ENCODE measurements around the gene CCDC200. TPM values are rescaled to one million over a fixed set of nuclear protein-coding genes. Genes with fewer than 3 reads are reported as not detected.

The CCDC200 gene
- total and polyA plus RNA-seq, 2 of the 13 experiments (the other 11 are each of a cell fraction or from before 2014, with no cell fraction given) = not detected

DNA sequence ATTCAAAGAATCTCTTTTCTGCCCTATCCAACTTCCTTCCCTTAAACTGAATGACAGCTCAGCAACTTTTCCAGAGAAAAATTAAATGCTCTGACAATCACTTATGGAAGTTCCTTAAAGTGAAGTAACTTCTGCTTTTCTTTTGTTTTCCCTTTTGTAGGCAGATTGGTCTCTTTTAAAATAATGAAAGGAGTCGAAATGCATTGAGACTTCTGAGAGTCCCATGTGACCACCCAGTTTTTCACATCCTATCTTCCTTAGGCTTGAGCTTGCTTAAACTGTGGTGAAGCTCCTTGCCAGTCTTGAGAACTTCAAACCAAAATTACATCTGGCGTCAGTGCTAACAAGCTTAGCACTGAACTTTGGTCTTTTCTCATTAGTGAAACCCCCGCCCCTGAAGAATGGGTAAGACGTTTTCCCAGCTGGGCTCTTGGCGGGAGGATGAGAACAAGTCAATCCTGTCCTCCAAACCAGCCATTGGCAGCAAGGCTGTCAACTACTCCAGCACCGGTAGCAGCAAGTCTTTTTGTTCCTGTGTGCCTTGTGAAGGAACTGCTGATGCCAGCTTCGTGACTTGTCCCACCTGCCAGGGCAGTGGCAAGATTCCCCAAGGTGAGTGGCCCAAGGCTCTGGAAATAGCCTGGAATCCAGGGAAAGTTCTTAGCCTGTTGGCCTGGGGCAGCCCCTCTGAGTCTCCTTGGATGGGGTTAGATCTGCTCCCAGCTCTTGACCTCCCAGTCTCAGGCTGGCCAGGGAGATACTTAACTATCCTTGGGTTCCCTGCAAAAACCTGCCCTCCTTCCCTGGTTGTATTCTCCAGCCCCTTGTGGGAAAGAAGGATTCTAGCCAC lies 15.6 kb downstream of the CCDC200 start (continued):
- TF ChIP-seq, protein P1, sequence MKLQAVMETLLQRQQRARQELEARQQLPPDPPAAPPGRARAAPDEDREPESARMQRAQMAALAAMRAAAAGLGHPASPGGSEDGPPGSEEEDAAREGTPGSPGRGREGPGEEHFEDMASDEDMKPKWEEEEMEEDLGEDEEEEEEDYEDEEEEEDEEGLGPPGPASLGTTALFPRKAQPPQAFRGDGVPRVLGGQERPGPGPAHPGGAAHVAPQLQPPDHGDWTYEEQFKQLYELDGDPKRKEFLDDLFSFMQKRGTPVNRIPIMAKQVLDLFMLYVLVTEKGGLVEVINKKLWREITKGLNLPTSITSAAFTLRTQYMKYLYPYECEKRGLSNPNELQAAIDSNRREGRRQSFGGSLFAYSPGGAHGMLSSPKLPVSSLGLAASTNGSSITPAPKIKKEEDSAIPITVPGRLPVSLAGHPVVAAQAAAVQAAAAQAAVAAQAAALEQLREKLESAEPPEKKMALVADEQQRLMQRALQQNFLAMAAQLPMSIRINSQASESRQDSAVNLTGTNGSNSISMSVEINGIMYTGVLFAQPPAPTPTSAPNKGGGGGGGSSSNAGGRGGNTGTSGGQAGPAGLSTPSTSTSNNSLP (IDR thresholded peaks at IDR 0.05; ENCODE audit: low read depth, low read length) = no peak
- TF ChIP-seq, protein P2, sequence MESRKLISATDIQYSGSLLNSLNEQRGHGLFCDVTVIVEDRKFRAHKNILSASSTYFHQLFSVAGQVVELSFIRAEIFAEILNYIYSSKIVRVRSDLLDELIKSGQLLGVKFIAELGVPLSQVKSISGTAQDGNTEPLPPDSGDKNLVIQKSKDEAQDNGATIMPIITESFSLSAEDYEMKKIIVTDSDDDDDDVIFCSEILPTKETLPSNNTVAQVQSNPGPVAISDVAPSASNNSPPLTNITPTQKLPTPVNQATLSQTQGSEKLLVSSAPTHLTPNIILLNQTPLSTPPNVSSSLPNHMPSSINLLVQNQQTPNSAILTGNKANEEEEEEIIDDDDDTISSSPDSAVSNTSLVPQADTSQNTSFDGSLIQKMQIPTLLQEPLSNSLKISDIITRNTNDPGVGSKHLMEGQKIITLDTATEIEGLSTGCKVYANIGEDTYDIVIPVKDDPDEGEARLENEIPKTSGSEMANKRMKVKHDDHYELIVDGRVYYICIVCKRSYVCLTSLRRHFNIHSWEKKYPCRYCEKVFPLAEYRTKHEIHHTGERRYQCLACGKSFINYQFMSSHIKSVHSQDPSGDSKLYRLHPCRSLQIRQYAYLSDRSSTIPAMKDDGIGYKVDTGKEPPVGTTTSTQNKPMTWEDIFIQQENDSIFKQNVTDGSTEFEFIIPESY (CRISPR knock-in tag; IDR thresholded peaks at IDR 0.05) = peak; percentile 62
- TF ChIP-seq, protein P3, sequence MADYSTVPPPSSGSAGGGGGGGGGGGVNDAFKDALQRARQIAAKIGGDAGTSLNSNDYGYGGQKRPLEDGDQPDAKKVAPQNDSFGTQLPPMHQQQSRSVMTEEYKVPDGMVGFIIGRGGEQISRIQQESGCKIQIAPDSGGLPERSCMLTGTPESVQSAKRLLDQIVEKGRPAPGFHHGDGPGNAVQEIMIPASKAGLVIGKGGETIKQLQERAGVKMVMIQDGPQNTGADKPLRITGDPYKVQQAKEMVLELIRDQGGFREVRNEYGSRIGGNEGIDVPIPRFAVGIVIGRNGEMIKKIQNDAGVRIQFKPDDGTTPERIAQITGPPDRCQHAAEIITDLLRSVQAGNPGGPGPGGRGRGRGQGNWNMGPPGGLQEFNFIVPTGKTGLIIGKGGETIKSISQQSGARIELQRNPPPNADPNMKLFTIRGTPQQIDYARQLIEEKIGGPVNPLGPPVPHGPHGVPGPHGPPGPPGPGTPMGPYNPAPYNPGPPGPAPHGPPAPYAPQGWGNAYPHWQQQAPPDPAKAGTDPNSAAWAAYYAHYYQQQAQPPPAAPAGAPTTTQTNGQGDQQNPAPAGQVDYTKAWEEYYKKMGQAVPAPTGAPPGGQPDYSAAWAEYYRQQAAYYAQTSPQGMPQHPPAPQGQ (CRISPR knock-in tag; IDR thresholded peaks at IDR 0.05; ENCODE audit: borderline replicate concordance) = 0 out of 2 replicates have a peak, but pooled peaks have one; percentile 36
- TF ChIP-seq, protein P4, sequence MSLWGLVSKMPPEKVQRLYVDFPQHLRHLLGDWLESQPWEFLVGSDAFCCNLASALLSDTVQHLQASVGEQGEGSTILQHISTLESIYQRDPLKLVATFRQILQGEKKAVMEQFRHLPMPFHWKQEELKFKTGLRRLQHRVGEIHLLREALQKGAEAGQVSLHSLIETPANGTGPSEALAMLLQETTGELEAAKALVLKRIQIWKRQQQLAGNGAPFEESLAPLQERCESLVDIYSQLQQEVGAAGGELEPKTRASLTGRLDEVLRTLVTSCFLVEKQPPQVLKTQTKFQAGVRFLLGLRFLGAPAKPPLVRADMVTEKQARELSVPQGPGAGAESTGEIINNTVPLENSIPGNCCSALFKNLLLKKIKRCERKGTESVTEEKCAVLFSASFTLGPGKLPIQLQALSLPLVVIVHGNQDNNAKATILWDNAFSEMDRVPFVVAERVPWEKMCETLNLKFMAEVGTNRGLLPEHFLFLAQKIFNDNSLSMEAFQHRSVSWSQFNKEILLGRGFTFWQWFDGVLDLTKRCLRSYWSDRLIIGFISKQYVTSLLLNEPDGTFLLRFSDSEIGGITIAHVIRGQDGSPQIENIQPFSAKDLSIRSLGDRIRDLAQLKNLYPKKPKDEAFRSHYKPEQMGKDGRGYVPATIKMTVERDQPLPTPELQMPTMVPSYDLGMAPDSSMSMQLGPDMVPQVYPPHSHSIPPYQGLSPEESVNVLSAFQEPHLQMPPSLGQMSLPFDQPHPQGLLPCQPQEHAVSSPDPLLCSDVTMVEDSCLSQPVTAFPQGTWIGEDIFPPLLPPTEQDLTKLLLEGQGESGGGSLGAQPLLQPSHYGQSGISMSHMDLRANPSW (CRISPR knock-in tag; IDR thresholded peaks at IDR 0.05; ENCODE audit: borderline replicate concordance) = 0 out of 2 replicates have a peak, but pooled peaks have one; percentile 50
- TF ChIP-seq ZNF510 (CRISPR knock-in tag; IDR thresholded peaks at IDR 0.05; ENCODE audit: low read depth) (0 out of 2 replicates have a peak, but pooled peaks have one; percentile 54), MAFK (conservative IDR thresholded peaks at IDR 0.05 in 1 of 2, IDR thresholded peaks at IDR 0.05 in 1 of 2; ENCODE audit: low read length in 2 of 2) (peak; percentile 78 to 81), ELF3 (CRISPR knock-in tag; IDR thresholded peaks at IDR 0.05) (0 out of 2 replicates have a peak, but pooled peaks have one; percentile 16), ARNTL (CRISPR knock-in tag; IDR thresholded peaks at IDR 0.05) (peak; percentile 44; the same call in 1 of the 2 replicates), ZNF781 (CRISPR knock-in tag; IDR thresholded peaks at IDR 0.05; ENCODE audit: borderline replicate concordance, not compliant biosample characterization) (peak; percentile 11), ZKSCAN8 (CRISPR knock-in tag; IDR thresholded peaks at IDR 0.05; ENCODE audit: borderline replicate concordance) (no peak), ZNF557 (CRISPR knock-in tag; IDR thresholded peaks at IDR 0.05) (no peak), ZNF143 (CRISPR knock-in tag; IDR thresholded peaks at IDR 0.05) (no peak), ZFP36L2 (CRISPR knock-in tag; IDR thresholded peaks at IDR 0.05) (0 out of 2 replicates have a peak, but pooled peaks have one; percentile 22), YEATS4 (CRISPR knock-in tag; IDR thresholded peaks at IDR 0.05; ENCODE audit: borderline replicate concordance) (0 out of 2 replicates have a peak, but pooled peaks have one; percentile 24), POLR2A (IDR thresholded peaks at IDR 0.05; ENCODE audit: insufficient read depth in 1 of 2, low read depth in 2 of 2, low read length in 2 of 2) (peak in 1 of 2 experiments; percentile 28; a peak in 1 of 4 replicates), ZBTB42 (CRISPR knock-in tag; IDR thresholded peaks at IDR 0.05) (0 out of 2 replicates have a peak, but pooled peaks have one; percentile 40)
- TF ChIP-seq, protein P5, sequence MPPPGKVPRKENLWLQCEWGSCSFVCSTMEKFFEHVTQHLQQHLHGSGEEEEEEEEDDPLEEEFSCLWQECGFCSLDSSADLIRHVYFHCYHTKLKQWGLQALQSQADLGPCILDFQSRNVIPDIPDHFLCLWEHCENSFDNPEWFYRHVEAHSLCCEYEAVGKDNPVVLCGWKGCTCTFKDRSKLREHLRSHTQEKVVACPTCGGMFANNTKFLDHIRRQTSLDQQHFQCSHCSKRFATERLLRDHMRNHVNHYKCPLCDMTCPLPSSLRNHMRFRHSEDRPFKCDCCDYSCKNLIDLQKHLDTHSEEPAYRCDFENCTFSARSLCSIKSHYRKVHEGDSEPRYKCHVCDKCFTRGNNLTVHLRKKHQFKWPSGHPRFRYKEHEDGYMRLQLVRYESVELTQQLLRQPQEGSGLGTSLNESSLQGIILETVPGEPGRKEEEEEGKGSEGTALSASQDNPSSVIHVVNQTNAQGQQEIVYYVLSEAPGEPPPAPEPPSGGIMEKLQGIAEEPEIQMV (CRISPR knock-in tag; IDR thresholded peaks at IDR 0.05; ENCODE audit: low read depth) = no peak

All from HepG2 (cell line).